HFFc6 (cell line): ENCODE results near the gene KRT7. TPM values are rescaled to one million over a fixed set of nuclear protein-coding genes. Genes with fewer than 3 reads are reported as not detected.
"Not testable (repeated sequence)": the region's sequence is repeated elsewhere in the genome, so short reads cannot be mapped to it uniquely, and the experiment has no call there.

Experiments
- DNase-seq: peaks from one replicate; pipeline ENCODE4 v3.0.0-alpha.2; 2018
- H3K27ac Mint-ChIP-seq: 2 replicates; pipeline ENCODE4 v1.8.0; 2020; ENCODE audit warnings: mild to moderate bottlenecking, mixed read lengths
- H3K27me3 Mint-ChIP-seq: 2 replicates; pipeline ENCODE4 v1.8.0; 2021; ENCODE audit warnings: mild to moderate bottlenecking, moderate library complexity, mixed read lengths; ENCODE audit not compliant: insufficient read depth
- H3K36me3 Mint-ChIP-seq: 2 replicates; pipeline ENCODE4 v1.8.0; 2021; ENCODE audit warnings: low read depth, mixed read lengths
- H3K4me1 Mint-ChIP-seq: 2 replicates; pipeline ENCODE4 v1.8.0; 2020; ENCODE audit warnings: low read depth, mixed read lengths
- H3K4me3 Mint-ChIP-seq: 2 replicates; pipeline ENCODE4 v1.8.0; 2020; ENCODE audit warnings: mild to moderate bottlenecking, moderate library complexity, mixed read lengths
- H3K9me3 Mint-ChIP-seq: 2 replicates; pipeline ENCODE4 v1.8.0; 2020; ENCODE audit warnings: mild to moderate bottlenecking, mixed read lengths
- total RNA-seq, 6 experiments: library from RNA; stranded (reverse); fragmentation: NEBNext Ultra II Directional; extraction: Animal tissue kit (Norgen Biotek cat#: 25700); gene quantifications; 2 replicates in 1 of 6; 3 replicates in 5 of 6; pipeline ENCODE4 v1.2.3, GENCODE V29; 2021
- TF ChIP-seq, protein P1 (sequence below): fragments of 200-600 bp; sonication (generic); IDR thresholded peaks from 2 replicates; pipeline ENCODE4 v1.5.0; 2021; ENCODE audit warnings: antibody characterized with exemption, mild to moderate bottlenecking

Gene KRT7
- total RNA-seq, 6 experiments from 2014 or later, result 62.7 to 379 (median 67.5) TPM

GRCh38 chr12:52254180-52254964, 21.3 kb downstream of the KRT7 start:
- H3K27ac Mint-ChIP-seq, result no peak overlapping the region
- peaks cover 7% of the 10 kb centered on the region for H3K27me3 Mint-ChIP-seq
- no peaks in the 10 kb centered on the region for H3K36me3 Mint-ChIP-seq
- TF ChIP-seq, protein P1, sequence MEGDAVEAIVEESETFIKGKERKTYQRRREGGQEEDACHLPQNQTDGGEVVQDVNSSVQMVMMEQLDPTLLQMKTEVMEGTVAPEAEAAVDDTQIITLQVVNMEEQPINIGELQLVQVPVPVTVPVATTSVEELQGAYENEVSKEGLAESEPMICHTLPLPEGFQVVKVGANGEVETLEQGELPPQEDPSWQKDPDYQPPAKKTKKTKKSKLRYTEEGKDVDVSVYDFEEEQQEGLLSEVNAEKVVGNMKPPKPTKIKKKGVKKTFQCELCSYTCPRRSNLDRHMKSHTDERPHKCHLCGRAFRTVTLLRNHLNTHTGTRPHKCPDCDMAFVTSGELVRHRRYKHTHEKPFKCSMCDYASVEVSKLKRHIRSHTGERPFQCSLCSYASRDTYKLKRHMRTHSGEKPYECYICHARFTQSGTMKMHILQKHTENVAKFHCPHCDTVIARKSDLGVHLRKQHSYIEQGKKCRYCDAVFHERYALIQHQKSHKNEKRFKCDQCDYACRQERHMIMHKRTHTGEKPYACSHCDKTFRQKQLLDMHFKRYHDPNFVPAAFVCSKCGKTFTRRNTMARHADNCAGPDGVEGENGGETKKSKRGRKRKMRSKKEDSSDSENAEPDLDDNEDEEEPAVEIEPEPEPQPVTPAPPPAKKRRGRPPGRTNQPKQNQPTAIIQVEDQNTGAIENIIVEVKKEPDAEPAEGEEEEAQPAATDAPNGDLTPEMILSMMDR, result no peak
- H3K9me3 Mint-ChIP-seq, result no peaks in the 10 kb centered on the region
- no peak overlapping the region for H3K4me3 Mint-ChIP-seq
- DNase-seq, result no peak
- H3K4me1 Mint-ChIP-seq, result peaks cover 5% of the 10 kb centered on the region

DNA sequence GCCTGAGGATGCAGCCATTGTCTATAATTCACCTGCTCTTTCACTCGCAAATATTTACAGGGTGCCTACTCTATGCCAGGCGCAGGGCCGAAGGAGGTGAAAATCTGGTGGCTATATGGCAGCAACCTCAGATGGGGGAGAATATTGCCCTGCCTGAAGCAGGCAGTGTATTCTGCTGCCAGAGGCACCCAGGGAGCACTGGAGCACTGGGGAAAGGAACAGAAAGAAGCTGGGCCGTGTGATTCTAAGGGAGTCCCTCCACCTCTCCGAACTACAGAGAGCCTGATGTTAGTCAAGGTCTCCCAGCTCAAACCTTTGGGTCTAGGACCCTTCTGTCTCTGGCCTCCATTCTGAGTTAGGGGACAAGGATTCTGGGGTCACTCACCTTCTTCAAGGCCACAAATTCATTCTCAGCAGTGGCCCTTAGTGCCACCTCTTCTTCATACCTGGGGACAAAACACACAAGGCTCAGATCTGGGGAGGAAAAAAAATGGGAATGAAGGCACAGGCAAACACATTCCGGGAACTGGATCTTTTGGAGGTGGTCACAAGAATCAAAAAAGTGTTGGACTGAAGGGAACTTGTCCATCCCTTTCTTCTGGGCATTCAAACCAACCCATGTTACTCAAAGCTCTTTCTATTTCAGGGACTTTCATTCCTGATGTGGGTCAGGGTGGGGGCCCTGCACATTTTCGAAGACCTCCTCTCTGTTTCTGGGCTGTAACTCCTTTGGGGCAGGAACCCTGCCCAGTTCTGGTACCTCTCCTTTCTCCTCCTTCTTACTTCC, 22.1 kb downstream of the KRT7 start:
- DNase-seq, result no peak
- Mint-ChIP-seq H3K4me1 (peaks cover 9% of the 10 kb centered on the region), H3K9me3 (no peaks in the 10 kb centered on the region), H3K27me3 (peaks cover 7% of the 10 kb centered on the region), H3K36me3 (no peaks in the 10 kb centered on the region), H3K27ac (no peak overlapping the region), H3K4me3 (no peak overlapping the region)
- TF ChIP-seq, protein P1, result no peak

GRCh38 chr12:52255926-52256583, 23.0 kb downstream of the KRT7 start:
- TF ChIP-seq, protein P1, result no peak
- H3K27me3 Mint-ChIP-seq, result peaks cover 7% of the 10 kb centered on the region
- no peak overlapping the region for H3K27ac Mint-ChIP-seq
- no peak overlapping the region for H3K4me3 Mint-ChIP-seq
- H3K4me1 Mint-ChIP-seq, result peaks cover 18% of the 10 kb centered on the region
- no peaks in the 10 kb centered on the region for H3K36me3 Mint-ChIP-seq
- H3K9me3 Mint-ChIP-seq, result no peaks in the 10 kb centered on the region
- DNase-seq, result no peak

DNA sequence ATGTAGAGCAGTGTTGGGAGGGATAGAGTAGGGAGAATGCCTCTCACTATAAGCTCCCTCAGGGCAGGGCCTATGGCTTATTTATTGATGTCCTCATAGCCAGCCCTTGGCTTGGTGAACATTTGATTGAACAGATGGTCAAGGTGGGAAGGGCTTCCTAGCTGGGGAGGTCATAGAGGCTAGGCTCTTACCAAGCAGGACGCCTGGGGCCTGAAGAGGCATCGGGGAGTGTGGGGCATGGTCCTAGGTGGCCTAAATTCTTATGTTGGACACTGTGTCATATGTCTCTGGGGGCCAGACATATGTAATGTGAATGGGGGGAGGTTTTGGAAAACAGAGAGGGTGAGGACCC, 23.5 kb downstream of the KRT7 start:
- Mint-ChIP-seq H3K27ac (no peak overlapping the region), H3K27me3 (peaks cover 9% of the 10 kb centered on the region), H3K4me1 (peaks cover 23% of the 10 kb centered on the region), H3K4me3 (no peak overlapping the region), H3K9me3 (no peaks in the 10 kb centered on the region), H3K36me3 (no peaks in the 10 kb centered on the region)
- no peak for DNase-seq
- TF ChIP-seq, protein P1, result no peak

DNA sequence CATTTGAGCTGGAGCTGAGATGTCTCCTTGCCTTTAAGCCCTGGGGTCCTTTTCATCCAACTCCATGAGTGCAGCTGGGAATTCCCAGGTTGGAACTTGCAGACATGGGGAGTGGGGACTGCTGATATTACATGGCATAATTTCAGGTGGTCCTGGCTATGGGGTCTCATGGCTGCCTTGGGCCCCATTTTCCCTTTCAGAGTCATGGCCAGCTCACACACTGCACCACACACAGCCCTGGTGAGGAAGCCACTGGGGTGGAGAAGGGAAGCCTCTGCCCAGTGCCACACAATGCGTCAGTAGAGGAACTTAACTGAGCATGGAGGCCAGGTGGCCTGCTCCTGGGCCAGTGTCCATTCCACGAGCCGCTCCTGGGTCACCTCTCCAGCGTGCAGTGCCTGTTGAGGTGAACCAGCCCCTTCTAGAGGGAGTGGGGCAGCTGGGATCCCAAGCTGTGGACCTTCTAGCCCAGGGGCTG, 24.1 kb downstream of the KRT7 start:
- TF ChIP-seq, protein P1, result no peak
- Mint-ChIP-seq H3K27ac (no peak overlapping the region), H3K27me3 (peaks cover 11% of the 10 kb centered on the region), H3K36me3 (no peaks in the 10 kb centered on the region), H3K4me1 (peaks cover 24% of the 10 kb centered on the region), H3K4me3 (no peak overlapping the region), H3K9me3 (no peaks in the 10 kb centered on the region)
- no peak for DNase-seq

DNA sequence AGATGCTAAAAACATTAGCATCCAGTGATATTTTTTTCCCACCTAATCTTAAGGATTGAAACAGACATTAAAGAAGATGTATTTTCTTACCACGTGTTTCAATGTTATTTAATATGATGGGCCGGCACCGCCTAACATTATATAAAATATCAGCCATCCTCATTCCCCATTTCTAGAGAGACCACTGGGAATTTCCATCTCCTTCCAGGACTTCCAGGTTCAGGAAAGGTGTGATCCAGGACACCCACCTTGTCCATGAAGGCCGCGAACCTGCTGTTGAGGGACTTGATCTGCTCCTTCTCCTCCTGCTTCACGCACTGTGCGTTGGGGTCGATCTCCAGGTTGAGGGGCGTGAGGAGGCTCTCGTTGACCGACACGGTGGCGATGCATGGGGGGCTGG, 24.9 kb downstream of the KRT7 start:
- DNase-seq, H3K4me3 Mint-ChIP-seq, H3K36me3 Mint-ChIP-seq, H3K27ac Mint-ChIP-seq, H3K9me3 Mint-ChIP-seq: not testable (repeated sequence)
- H3K4me1 Mint-ChIP-seq, result peaks cover 24% of the 10 kb centered on the region
- peaks cover 11% of the 10 kb centered on the region for H3K27me3 Mint-ChIP-seq
